GM23338 (cell line): Measurements from ENCODE around the gene ICE1. TPM values are rescaled to one million over a fixed set of nuclear protein-coding genes. Genes with fewer than 3 reads are reported as not detected.

Experiments used
- ATAC-seq: fragments of 200-7000 bp; cut with Tn5 transposase; 3 replicates; pipeline ENCODE4 v1.9.1; 2020
- DNase-seq: peaks from one replicate; pipeline ENCODE4 v3.0.0-alpha.2; 2015; ENCODE audit warnings: low spot score
- H2AFZ ChIP-seq: fragments of 200-600 bp; sonication (generic); 2 replicates; pipeline ENCODE4 v1.8.0; 2016; ENCODE audit warnings: antibody characterized with exemption, mild to moderate bottlenecking, moderate library complexity
- H3F3A ChIP-seq: fragments of 200-600 bp; sonication (generic); replicated peaks from 2 replicates; pipeline ENCODE4 v1.8.0; 2017; ENCODE audit warnings: antibody characterized with exemption, mixed run types, low read depth
- H3K27ac ChIP-seq: fragments of 200-600 bp; sonication (generic); 2 replicates; pipeline ENCODE4 v1.6.1; 2016; ENCODE audit warnings: low read depth
- H3K27me3 ChIP-seq: fragments of 200-600 bp; sonication (generic); 2 replicates; pipeline ENCODE4 v1.8.0; 2016; ENCODE audit warnings: mild to moderate bottlenecking, mixed run types, moderate library complexity; ENCODE audit not compliant: insufficient read depth
- H3K36me3 ChIP-seq: fragments of 200-600 bp; sonication (generic); 2 replicates; pipeline ENCODE4 v1.8.0; 2016; ENCODE audit warnings: mild to moderate bottlenecking; ENCODE audit not compliant: insufficient read depth
- H3K4me1 ChIP-seq: fragments of 200-600 bp; sonication (generic); 2 replicates; pipeline ENCODE4 v1.8.0; 2016; ENCODE audit warnings: mild to moderate bottlenecking, moderate library complexity; ENCODE audit not compliant: insufficient read depth
- H3K4me2 ChIP-seq: fragments of 200-600 bp; sonication (generic); 2 replicates; pipeline ENCODE4 v1.7.1; 2017; ENCODE audit warnings: mixed run types
- H3K4me3 ChIP-seq: fragments of 200-600 bp; sonication (generic); 2 replicates; pipeline ENCODE4 v1.6.1; 2016; ENCODE audit warnings: mixed run types
- H3K79me2 ChIP-seq: fragments of 200-600 bp; sonication (generic); replicated peaks from 2 replicates; pipeline ENCODE4 v1.8.0; 2017; ENCODE audit warnings: mild to moderate bottlenecking; ENCODE audit not compliant: insufficient read depth
- H3K9me2 ChIP-seq: fragments of 200-600 bp; sonication (generic); 2 replicates; pipeline ENCODE4 v1.8.0; 2017; ENCODE audit not compliant: insufficient read depth
- H4K20me1 ChIP-seq: fragments of 200-600 bp; sonication (generic); replicated peaks from 2 replicates; pipeline ENCODE4 v1.8.0; 2017; ENCODE audit warnings: mild to moderate bottlenecking; ENCODE audit not compliant: insufficient read depth
- H3K27ac Mint-ChIP-seq: 2 replicates; pipeline ENCODE4 v1.8.0; 2020; ENCODE audit warnings: inconsistent platforms, mild to moderate bottlenecking, moderate library complexity, mixed read lengths
- H3K27me3 Mint-ChIP-seq: 3 replicates; pipeline ENCODE4 v1.8.0; 2022; ENCODE audit warnings: low read depth, mild to moderate bottlenecking, moderate library complexity, mixed read lengths, inconsistent platforms; ENCODE audit not compliant: insufficient read depth, poor library complexity
- H3K36me3 Mint-ChIP-seq: 3 replicates; pipeline ENCODE4 v1.8.0; 2021; ENCODE audit warnings: low read depth, mild to moderate bottlenecking, inconsistent platforms, moderate library complexity, mixed read lengths
- H3K4me1 Mint-ChIP-seq: 3 replicates; pipeline ENCODE4 v1.8.0; 2020; ENCODE audit warnings: mild to moderate bottlenecking, inconsistent platforms, mixed read lengths
- H3K4me3 Mint-ChIP-seq: 3 replicates; pipeline ENCODE4 v1.8.0; 2021; ENCODE audit warnings: moderate library complexity, mild to moderate bottlenecking, inconsistent platforms, mixed read lengths
- H3K9me3 Mint-ChIP-seq: 3 replicates; pipeline ENCODE4 v1.8.0; 2020; ENCODE audit warnings: moderate library complexity, mild to moderate bottlenecking, inconsistent platforms, mixed read lengths
- CREB1 ChIP-seq: fragments of 250-450 bp; sonication (Bioruptor Pico); IDR thresholded peaks from 2 replicates; pipeline ENCODE4 v1.5.0; 2020; ENCODE audit warnings: low read depth, mild to moderate bottlenecking, moderate library complexity
- ETS1 ChIP-seq: IDR thresholded peaks from 2 replicates; pipeline ENCODE4 v1.6.1; 2016; ENCODE audit warnings: antibody characterized with exemption
- EZH2 ChIP-seq: fragments of 200-600 bp; sonication (generic); IDR thresholded peaks from one replicate; pipeline ENCODE4 v1.8.0; 2017; ENCODE audit warnings: antibody characterized with exemption, mild to moderate bottlenecking, low read depth; ENCODE audit not compliant: unreplicated experiment
- EZH2phosphoT487 ChIP-seq: fragments of 200-600 bp; sonication (generic); IDR thresholded peaks from one replicate; pipeline ENCODE4 v1.8.1; 2018; ENCODE audit warnings: antibody characterized with exemption; ENCODE audit not compliant: unreplicated experiment
- JUNB ChIP-seq: IDR thresholded peaks from one replicate; pipeline ENCODE4 v1.6.1; 2016; ENCODE audit warnings: antibody characterized with exemption; ENCODE audit not compliant: unreplicated experiment
- NANOG ChIP-seq: IDR thresholded peaks from 2 replicates; pipeline ENCODE4 v1.6.1; 2016; ENCODE audit warnings: antibody characterized with exemption, borderline replicate concordance
- POLR2AphosphoS5 ChIP-seq: IDR thresholded peaks from 2 replicates; pipeline ENCODE4 v1.6.1; 2016; ENCODE audit warnings: antibody characterized with exemption, low read depth
- REST ChIP-seq: IDR thresholded peaks from one replicate; pipeline ENCODE4 v1.6.1; 2018; ENCODE audit warnings: antibody characterized with exemption; ENCODE audit not compliant: unreplicated experiment
- STAT1 ChIP-seq: IDR thresholded peaks from one replicate; pipeline ENCODE4 v1.6.1; 2016; ENCODE audit warnings: antibody characterized with exemption; ENCODE audit not compliant: unreplicated experiment
- ZNF114 ChIP-seq: fragments of 250-450 bp; sonication (Bioruptor Pico); IDR thresholded peaks from 2 replicates; pipeline ENCODE4 v1.5.0; 2020; ENCODE audit warnings: mild to moderate bottlenecking, moderate library complexity
- ZNF331 ChIP-seq: fragments of 250-450 bp; sonication (Bioruptor Pico); IDR thresholded peaks from 2 replicates; pipeline ENCODE4 v1.5.0; 2020; ENCODE audit warnings: low read depth, mild to moderate bottlenecking, moderate library complexity
- ZNF462 ChIP-seq: fragments of 250-450 bp; sonication (Bioruptor Pico); IDR thresholded peaks from 2 replicates; pipeline ENCODE4 v1.5.0; 2020; ENCODE audit warnings: mild to moderate bottlenecking, moderate library complexity
- polyA plus RNA-seq: library from polyadenylated mRNA; unstranded; fragments of >200 nt; fragmentation: Nextera tagmentation; extraction: Ambion mirVana; gene quantifications from 2 replicates; pipeline ENCODE4 v1.2.1, GENCODE V29; 2016
- total RNA-seq: library from RNA; depleted of rRNA; stranded (reverse); fragments of >200 nt; shearing (Covaris generic); gene quantifications from 2 replicates; pipeline ENCODE4 v1.2.3, GENCODE V29; 2014
- TF ChIP-seq, protein P1 (sequence below), 2 experiments: fragments of 200-600 bp in 1 of 2; sonication (generic) in 1 of 2; conservative IDR thresholded peaks; 2 replicates each; pipeline versions ENCODE4 v1.5.1 to v1.6.1; 2016 to 2017; ENCODE audit warnings: antibody characterized with exemption in 2 of 2, low read depth in 2 of 2, mild to moderate bottlenecking in 2 of 2, moderate library complexity in 1 of 2

ICE1 gene
- total and polyA plus RNA-seq, 2 experiments from 2014 or later: 59.5 to 65.1 TPM

DNA sequence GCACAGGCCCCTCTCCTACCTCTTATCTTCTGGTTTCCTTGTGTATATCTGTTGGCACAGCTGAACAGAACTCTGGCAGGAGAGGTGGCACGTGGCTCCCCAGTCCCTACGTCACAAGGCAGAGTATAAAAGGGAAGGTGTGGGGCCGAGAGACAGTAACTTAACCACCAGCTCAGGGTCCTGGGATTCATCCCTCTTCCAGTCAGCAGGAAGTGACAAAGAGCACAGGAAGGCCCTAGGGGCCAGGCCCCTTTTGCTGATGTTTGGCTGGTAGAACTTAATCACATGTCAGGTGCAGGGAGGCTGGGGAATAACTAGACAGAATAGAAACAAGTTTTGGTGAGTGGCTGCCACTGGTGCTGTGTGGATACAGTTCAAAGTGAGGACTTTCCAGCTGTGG, 4.5 kb upstream of the ICE1 start:
- peaks cover 4% of the 10 kb centered on the region for H3K79me2 ChIP-seq
- H3K4me3 Mint-ChIP-seq: no peak overlapping the region
- DNase-seq (no peak), ATAC-seq (no peak)
- H3K4me2 ChIP-seq: no peak overlapping the region
- H3K27me3 Mint-ChIP-seq: peaks cover 14% of the 10 kb centered on the region
- no peak overlapping the region for H2AFZ ChIP-seq
- peaks cover 8% of the 10 kb centered on the region; the same call in 2 of the 3 replicates for H3K9me3 Mint-ChIP-seq
- no peaks in the 10 kb centered on the region for H3K27me3 ChIP-seq
- peaks cover 5% of the 10 kb centered on the region; the same call in 1 of the 2 replicates for H3F3A ChIP-seq
- no peaks in the 10 kb centered on the region for H3K9me2 ChIP-seq
- no peak overlapping the region for H3K27ac ChIP-seq
- H3K4me3 ChIP-seq: no peak overlapping the region
- TF ChIP-seq JUNB (no peak), NANOG (no peak), STAT1 (no peak), ZNF114 (CRISPR knock-in tag) (no peak), REST (no peak), POLR2AphosphoS5 (no peak), ETS1 (no peak), ZNF462 (no peak), CREB1 (CRISPR knock-in tag) (no peak), EZH2phosphoT487 (no peak), ZNF331 (CRISPR knock-in tag) (no peak), EZH2 (no peak)
- TF ChIP-seq, protein P1, sequence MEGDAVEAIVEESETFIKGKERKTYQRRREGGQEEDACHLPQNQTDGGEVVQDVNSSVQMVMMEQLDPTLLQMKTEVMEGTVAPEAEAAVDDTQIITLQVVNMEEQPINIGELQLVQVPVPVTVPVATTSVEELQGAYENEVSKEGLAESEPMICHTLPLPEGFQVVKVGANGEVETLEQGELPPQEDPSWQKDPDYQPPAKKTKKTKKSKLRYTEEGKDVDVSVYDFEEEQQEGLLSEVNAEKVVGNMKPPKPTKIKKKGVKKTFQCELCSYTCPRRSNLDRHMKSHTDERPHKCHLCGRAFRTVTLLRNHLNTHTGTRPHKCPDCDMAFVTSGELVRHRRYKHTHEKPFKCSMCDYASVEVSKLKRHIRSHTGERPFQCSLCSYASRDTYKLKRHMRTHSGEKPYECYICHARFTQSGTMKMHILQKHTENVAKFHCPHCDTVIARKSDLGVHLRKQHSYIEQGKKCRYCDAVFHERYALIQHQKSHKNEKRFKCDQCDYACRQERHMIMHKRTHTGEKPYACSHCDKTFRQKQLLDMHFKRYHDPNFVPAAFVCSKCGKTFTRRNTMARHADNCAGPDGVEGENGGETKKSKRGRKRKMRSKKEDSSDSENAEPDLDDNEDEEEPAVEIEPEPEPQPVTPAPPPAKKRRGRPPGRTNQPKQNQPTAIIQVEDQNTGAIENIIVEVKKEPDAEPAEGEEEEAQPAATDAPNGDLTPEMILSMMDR (conservative IDR thresholded peaks at IDR 0.05; ENCODE audit: low read depth in 2 of 2): no peak
- no peak overlapping the region for H3K27ac Mint-ChIP-seq
- H3K4me1 ChIP-seq: peaks cover 15% of the 10 kb centered on the region
- peaks cover 2% of the 10 kb centered on the region; the same call in 1 of the 3 replicates for H3K36me3 Mint-ChIP-seq
- H3K4me1 Mint-ChIP-seq: peaks cover 24% of the 10 kb centered on the region
- no peaks in the 10 kb centered on the region for H3K36me3 ChIP-seq
- H4K20me1 ChIP-seq: no peaks in the 10 kb centered on the region; the same call in 1 of the 2 replicates
